Stimulated activated CD8-positive, alpha-beta memory T cell treated with anti-CD3 and anti-CD28 coated beads, Interleukin-7, amount 100 ng/mL, for 1 hour (primary cell): ENCODE measurements around the gene SLC4A9.

ENCODE experiments used
- DNase-seq, 2 donors: peaks; one replicate each; pipeline ENCODE4 v3.0.0-alpha.2; 2020; ENCODE audit warnings: low read depth in 2 of 2

Gene SLC4A9

GRCh38 chr5:140362311-140362710, 2.3 kb downstream of the SLC4A9 start:
- no peak for DNase-seq

- DNase-seq, result peak; percentile 63 to 68
Measured at GRCh38 chr5:140362875-140363630, 3.1 kb downstream of the SLC4A9 start.

GRCh38 chr5:140363631-140364471, 3.9 kb downstream of the SLC4A9 start:
- DNase-seq, result no peak

GRCh38 chr5:140364472-140364765, 4.4 kb downstream of the SLC4A9 start:
- DNase-seq, result no peak

GRCh38 chr5:140365282-140365681, 5.3 kb downstream of the SLC4A9 start:
- no peak for DNase-seq

- DNase-seq, result no peak
Measured at GRCh38 chr5:140365941-140366340, 5.9 kb downstream of the SLC4A9 start.

- no peak for DNase-seq
Measured at GRCh38 chr5:140366589-140367255, 6.7 kb downstream of the SLC4A9 start.

- DNase-seq, result no peak
Measured at GRCh38 chr5:140367256-140368013, 7.4 kb downstream of the SLC4A9 start.

GRCh38 chr5:140371356-140372151, 11.6 kb downstream of the SLC4A9 start:
- DNase-seq, result no peak

GRCh38 chr5:140372971-140373487, 13.0 kb downstream of the SLC4A9 start:
- DNase-seq, result peak in 1 of 2 donors; percentile 8

GRCh38 chr5:140381351-140381750, 21.4 kb downstream of the SLC4A9 start:
- DNase-seq, result no peak

GRCh38 chr5:140381972-140382371, 22.0 kb downstream of the SLC4A9 start:
- no peak for DNase-seq

GRCh38 chr5:140382866-140383265, 22.9 kb downstream of the SLC4A9 start:
- DNase-seq, result no peak

- no peak for DNase-seq
Measured at GRCh38 chr5:140383300-140383699, 23.3 kb downstream of the SLC4A9 start.

GRCh38 chr5:140388052-140388451, 28.1 kb downstream of the SLC4A9 start:
- DNase-seq, result no peak

GRCh38 chr5:140391312-140391711, 31.3 kb downstream of the SLC4A9 start:
- DNase-seq, result no peak

GRCh38 chr5:140391732-140392131, 31.7 kb downstream of the SLC4A9 start:
- DNase-seq, result no peak

GRCh38 chr5:140393738-140394137, 33.7 kb downstream of the SLC4A9 start:
- DNase-seq, result no peak

GRCh38 chr5:140398379-140398811, 38.4 kb downstream of the SLC4A9 start:
- DNase-seq, result no peak

- no peak for DNase-seq
Measured at GRCh38 chr5:140399979-140400729, 40.2 kb downstream of the SLC4A9 start.
